ENCODE measurements around the gene GTF2F2.
"Not testable (repeated sequence)": the region's sequence is repeated elsewhere in the genome, so short reads cannot be mapped to it uniquely, and the experiment has no call there.

Gene GTF2F2

DNA sequence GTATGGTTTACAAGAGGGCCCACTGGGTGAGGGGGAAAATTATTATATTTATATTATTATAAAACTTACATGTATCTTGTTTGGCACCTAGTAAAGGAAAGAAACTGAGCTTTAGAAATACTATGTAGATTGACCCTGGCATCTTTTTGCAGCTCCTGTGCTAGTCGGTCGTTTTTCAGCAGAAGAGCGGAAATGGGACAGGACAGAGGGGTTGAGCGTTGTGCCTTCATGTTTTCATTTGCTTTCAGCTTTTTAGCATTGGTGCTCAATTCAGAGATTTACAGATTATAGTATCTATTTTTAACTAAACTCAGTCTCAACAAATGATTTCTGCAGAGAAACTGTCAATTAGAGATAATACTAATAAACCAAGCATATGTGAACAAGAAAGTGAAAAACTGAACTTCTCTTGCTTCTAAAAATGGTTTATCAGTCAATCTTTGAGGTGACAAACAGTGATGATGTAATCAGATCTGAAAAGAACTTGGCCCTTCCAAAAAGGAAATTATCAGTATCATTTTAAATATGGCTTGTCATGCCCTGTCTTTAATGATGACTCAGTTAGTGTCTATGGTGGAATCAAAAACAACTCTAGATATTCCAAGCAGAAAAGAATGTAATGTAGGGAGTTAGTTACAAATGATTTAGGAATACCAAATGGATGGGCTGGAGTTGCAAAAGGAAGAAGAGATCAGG lies 137.5 kb downstream of the GTF2F2 start:
- no peak for DNase-seq

DNA sequence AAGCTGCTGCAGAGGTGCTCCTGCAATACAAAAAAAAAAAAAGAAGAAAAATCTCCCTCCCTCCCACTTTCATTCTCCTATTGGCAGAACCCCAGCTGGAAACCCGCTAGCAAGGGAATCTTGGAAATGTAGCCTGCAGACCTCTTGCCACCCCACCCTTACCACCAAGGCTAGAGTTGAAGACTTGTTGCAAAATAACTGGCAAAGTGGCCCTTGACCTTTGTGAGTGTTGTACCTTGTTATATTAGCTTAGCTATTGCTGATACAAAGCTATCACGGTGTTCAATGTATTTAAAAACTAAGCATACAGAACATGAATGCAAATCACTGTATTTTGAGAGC lies 138.0 kb downstream of the GTF2F2 start:
- no peak for DNase-seq

DNA sequence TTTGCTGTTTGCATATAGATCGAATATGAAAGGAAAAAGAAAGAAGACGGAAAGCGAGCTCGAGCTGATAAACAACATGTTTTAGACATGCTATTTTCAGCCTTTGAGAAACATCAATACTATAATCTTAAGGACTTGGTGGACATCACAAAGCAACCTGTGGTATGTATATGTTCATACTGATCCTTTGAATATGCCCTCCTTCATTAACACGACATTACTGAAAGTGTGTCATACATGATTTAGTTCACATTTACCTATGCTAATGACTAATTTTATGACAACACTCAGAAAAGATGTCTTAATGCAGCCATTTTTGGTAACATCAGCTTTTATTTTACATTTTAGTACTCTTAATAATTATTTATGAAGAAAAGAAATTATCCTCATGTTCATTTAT lies 146.9 kb downstream of the GTF2F2 start:
- DNase-seq = no peak

DNA sequence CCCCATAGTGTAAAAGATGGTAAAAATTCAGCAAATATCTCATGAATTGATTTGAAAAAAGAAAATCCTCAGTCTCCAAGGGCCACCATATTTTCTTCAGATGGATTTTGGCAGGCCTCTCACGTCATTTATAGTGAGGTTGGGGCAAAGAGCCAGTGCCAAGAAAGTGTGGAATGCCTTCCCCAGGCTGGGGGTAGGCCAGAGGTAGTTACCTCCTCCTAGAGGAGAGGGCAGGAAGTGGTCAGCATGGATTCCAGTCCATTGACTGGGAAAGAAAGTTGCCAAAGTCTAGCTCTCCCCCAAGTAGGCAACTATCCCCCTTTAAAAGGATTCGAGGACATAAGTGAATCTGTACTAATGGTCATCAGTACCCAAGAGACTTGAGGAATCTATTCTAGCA lies 148.9 kb downstream of the GTF2F2 start:
- no peak for DNase-seq

DNA sequence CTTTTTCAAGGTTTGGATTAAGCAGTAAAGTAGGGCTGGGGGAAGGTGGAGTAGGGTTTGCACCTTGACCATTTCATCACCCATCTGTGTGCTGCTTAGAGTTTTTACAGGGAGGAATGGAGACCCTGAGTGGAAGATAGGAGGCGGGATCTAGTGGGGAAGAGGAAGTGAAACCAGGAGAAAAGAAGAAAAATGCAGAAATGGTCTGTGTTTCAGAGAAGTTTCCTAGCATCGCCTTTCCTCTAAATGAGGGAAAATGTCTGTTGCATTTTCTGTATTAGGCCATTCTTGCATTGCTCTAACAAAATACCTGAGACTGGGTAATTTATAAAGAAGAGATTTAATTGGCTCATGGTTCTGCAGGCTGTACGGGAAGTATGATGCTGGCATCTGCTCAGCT lies 156.6 kb downstream of the GTF2F2 start:
- no peak for DNase-seq

DNA sequence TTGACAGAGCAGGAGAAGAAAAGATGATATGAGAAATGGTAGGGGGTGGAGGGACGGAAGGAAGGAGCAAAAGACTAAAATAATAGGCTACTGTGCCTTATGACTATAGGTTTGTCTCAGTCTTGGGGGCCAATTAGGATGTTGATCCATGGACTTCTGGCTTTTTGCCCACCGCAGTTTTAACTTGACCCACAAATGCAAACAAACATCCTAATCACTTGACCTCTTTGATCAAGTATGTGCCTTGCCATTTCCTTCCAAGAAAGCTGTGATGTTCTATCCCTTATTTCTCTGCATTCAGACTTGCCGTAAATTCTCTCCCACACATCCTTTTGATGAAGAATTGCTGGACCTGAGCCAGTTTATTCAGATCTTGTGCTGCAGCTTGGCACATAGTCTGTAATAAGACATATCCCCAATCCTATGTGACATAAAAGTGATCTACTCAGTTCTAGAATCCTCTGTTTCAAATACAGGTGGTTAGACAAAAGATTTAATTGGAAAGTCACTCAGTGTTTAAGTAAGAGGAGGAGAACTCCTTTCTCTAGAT lies 157.9 kb downstream of the GTF2F2 start:
- DNase-seq = no peak

DNA sequence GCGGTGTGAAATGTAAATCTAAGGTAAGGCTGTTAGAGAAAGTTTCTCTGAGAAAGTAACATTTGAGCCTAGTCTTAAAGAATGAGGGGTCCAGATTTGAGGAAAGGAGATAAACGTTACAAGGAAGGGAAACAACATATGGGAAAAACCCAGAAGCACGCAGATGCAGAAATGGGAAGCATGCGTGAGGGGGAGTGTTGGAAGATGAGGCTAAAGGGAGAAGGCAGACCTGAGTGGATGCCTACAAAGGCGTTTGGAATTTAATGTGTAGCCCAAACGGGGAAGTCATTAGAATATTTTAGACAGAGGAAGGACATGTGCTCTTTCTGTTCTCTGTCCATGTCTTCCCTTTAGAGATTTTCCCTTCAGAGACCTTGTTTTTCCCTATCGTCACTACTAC lies 159.7 kb downstream of the GTF2F2 start:
- no peak for DNase-seq

DNA sequence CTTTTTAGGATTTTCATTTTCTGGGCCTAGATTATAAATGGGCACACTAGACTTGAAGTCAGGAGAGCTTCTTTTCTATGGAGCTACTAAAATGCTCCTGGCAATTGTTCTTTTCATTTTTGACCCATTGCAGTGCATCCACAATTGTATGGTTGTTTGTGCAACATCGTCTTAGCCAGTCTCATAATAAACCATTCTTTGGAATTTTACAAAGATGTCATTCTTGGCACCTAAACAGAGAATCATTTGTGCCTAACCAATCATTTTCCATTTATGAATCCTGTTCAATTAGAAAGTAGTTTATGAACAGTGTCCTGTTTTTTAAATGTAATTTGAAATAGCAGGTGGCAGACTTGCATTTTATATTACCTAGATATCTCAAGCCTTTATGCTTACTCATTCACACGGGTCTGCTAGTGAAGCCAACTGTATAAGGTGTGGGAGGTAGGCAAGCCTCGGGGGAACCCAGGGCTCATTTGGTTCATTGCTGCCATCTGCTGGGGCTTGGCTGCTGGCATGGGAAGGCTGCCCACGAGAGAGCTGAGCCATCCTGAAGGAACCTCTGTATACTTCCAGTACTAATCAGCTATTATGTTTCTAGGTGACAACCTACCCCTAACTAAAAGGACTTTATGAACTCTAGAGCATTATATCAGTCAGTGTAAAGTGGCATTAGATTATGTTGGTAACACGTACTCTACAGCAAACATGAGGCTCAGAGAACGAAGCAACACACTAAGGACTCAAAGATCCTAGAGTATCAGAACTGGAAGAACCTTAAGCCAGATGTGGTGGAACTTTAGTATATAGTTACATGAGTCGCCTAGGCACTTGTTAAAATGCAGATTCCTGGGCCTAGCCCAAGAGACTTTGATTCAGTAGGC lies 160.7 kb downstream of the GTF2F2 start:
- DNase-seq = peak; percentile 5

DNA sequence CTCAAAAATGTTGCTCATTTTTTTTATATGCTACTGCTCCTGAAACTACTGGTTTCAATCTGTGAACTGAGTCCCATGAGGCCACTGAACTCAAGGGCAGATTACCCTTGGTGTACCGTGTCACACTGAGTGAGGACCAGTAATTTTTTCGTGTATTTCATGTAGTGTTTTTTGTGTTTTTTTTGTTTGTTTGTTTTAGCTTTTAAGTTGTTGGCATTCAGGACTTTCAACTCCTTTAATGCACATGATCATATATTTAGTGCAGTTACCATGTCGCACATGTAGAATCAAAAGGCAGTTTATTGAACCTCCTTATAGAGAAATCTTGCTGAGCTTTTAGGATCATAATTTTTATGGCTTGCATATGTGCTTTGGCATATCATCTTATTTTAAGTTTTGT lies 162.7 kb downstream of the GTF2F2 start:
- no peak for DNase-seq

DNA sequence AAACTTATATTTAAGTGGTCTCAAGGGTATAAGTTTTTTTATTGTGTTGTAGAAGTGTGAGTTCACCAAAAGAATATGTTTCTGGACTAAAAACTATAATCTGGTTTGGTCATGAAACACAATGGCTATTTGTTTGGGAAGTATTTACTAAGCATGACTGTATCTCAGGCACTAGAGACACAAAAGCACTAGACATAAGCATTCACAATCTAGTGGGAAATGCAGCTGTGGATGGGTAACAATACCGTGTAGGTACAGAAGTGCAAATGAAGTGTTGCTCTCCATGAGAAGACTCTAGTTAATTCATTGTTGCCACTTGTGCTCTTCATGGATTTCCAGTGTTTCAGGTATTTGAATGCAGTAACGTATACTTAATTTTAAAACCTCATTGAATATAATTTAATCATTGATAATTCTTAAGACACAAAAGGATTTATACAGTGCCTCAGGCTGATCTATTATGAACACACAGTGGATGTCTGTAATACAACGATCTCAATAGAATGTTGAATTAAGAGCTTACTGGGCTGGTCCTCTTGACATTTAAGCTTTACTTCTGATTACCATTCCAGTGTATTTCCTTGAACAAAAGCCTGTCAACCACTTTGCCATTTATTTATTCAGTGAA lies 169.7 kb downstream of the GTF2F2 start:
- no peak for DNase-seq

DNA sequence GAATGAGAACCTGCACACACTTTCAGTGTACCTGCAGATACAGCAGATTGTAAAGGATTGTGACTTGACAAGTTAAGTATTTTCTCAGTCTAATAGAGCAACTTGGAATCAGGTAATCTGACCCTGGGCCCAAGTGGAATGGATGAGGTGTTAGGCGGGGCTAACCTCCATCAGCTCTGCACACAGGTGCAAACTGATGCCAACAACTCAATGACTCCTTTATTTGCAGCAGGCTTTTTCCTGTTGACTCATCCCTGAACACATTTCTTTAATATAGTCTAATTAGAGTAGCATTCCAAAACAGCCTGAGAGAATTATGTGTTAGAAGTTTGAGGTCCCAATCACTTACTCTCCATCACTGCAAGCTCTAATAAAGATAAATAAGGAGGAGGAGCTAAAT lies 171.9 kb downstream of the GTF2F2 start:
- no peak for DNase-seq

DNA sequence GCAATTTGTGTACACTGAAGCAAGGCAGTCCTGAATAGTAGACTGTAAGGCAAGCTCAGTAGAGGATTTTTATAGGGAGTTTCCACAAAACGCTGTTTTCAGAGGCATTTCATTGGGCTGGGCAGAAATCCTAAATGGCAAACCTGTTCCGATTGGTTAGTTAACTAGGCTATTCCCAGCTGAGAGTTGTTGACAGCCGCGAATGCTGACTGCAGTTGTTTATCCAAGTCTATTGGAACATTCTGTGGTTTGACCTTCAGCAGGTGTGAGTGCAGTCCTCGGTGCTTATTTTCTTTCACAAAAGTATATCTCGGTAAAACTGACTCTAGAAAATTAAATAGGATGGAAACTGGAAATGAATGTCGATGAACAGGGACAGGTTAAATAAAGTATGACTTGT lies 175.2 kb downstream of the GTF2F2 start:
- no peak for DNase-seq

DNA sequence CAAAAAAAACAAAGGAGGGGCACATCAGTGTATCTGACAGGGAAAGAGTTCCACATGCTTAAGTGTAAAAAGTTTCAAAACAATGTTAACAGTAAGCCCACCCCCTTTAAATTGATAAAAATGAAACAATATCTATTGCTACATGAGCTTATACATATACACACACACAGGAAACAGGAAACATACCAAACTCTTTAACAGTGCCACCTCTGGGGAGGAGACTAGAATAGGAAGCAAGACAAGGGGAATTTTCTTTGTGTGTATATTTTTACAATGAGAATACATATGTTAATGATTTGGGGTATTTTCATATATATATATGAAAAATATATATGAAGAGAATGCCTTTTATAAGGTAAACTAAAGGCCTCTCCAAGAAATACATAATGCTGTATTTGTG lies 175.9 kb downstream of the GTF2F2 start:
- DNase-seq = no peak

DNA sequence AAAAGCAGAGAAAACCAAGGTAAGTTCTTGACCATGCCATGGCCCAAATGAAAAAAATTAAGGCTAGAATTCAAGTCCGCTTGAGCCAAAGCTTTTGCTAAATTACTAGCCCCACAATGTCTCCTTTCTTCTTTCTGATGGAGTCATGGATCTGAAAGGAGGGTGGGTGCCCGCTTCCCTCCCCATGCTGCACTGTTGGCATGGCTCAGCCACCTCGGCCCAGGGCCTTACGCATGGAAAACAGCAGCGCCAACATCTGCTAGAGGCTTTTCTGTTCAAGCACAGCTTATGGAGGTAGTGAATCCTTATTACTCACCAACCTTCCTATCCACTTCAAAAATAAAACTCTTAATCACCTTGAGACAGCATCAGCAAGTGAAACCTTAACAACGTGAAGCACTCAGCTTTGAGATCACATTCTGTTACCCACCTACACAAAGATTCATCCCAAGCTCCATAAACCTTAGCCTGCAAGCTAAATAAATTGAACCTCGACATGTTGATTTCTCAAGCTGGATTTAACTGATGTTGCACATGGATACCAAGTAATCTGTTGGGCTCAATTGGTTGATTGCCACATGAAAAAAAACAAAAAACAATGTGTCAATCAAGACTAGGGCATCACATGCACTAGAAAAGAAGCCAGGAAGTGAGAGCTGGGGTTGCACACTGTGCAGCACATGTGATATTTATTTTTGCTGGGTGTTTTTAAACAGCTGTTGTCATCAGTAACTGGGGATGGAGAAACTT lies 177.3 kb downstream of the GTF2F2 start:
- DNase-seq = no peak

DNA sequence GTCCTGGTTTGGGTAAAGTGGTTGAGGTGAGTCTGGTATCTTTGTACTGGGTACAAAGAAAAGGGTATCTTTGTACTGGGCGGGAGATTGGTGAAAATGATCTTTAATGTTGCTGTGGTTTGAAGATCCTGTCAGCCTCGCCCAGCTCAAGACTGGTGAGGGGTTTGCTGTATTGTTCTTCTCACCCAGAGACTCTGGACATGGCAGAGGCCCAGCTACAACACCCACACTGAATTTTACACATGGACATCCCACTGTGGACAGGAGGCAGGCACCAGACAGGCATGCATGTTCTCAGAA lies 177.8 kb downstream of the GTF2F2 start:
- DNase-seq = no peak

DNA sequence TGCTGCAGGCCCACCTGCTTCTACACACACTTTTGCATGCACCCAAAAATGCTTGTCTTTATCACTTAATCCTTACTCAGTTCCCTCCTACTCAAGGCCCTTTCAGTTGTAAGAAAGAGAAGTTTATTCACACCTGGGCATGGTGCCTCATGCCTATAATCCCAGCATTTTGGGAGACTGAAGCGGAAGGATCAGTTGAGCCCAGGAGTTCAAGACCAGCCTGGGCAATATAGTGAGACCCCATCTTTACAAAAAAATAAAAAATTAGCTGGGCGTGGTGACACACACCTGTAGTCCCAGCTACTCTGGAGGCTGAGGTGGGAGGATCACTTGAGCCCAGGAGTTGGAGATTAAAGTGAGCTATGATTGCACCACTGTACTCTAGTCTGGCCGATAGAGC lies 178.2 kb downstream of the GTF2F2 start:
- DNase-seq = not testable (repeated sequence)

DNA sequence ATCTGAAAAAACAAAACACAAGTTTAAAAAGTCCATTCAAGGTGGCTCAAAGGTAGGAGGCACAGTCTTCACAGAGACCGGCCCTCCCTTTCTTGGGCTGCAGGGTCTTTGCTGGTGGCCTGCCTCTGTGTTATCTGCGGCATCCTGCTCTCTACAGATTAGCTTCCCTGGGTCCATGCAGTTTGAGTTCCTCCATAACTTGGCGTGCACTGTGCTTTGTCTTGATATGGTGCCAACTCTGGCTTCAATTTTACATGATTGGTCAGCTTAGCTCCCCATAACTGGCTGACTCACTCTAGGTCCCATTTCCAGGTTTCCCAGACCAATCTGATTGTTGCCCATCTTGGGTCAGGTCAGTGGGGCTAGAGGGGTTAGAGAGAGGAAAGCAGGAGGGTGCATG lies 178.9 kb downstream of the GTF2F2 start:
- DNase-seq = no peak

DNA sequence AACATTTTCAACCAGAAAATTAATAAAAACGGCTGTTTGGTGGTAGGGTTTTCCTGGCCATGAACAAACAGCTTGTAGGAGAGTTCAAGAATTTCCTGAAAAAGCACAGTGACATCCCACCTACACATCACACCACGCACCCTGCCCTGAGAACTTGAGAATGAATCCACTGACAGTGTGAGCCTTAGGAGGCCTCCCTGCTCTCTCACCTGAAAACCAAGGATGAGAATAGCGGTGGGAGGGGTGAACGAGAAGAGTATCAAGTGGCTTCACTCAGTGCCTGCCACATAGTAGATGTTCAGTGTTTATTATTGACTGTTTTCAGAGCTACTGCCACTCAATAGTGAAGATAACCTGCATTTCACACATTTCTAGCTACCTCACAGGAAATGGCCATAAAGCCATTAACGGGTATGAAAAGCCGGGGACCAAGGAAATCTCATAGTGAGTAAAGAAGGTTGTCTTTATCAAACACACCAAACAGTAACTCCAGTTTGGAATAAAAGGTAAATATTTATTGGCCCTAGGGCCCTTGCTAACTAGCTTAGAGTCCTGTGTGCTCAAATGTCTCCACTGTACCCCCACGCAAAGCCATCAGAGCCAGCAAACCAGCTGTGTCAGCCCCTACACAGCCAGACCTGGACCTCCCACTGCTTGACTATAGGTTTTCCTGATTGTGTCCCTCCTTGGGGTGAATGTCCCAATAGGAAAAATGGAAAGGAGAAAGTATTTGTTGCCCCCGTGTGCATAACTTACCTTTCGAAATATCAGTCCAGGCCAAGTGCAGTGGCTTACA lies 180.1 kb downstream of the GTF2F2 start:
- DNase-seq = no peak

DNA sequence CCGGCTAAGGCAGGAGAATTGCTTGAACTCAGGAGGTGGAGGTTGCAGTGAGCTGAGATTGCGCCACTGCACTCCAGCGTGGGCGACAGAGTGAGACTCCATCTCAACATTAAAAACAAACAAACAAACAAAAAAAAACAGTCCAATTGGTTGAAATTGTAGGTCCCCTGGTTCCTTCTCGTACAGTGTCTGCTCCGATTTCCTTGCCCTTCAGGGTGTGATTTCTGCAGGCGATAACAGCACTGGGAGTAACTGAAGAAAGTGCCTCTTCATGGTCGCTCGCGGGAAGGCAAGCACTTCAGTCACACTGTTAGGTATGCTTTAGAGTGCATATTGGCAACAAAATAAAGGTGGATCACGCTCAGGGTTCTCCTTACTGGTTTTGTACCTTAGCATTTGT lies 181.0 kb downstream of the GTF2F2 start:
- DNase-seq = no peak

DNA sequence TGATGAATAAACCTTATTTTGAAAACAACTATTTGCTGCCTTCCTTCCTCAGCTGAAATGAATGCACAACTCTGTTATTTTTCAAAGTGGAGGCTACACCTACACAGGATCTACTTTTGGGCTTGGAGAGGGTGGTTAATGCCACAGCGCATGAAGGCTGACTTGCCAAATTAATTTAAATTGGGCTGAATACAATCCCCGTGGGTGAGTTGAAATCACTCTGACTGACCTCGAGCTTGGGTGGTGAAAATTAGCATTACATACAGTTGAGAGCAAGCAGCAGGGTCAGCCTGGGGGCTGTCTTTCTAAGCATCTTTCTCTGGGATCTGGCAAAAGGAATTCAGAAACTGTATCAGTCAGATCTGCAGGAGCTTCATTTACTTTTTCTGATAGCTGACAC lies 182.2 kb downstream of the GTF2F2 start:
- no peak for DNase-seq

DNA sequence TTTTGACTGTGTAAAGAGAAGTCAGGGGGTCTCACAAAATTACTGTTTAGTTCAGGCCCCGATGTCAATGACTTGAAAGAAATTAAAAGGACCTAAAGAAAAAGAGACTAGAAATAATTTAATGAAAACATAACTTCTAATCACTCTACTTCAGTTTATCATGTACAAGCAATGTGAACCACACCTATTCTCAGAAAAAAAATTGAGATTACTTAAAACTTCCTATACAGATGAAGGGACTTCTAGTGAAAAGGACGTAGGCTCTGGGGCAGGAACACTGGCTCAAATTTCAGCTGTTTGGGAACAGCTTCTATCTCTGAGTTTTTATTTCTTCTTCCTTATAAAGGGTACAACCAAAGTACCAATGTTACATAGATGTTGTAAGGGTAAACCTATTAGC lies 182.7 kb downstream of the GTF2F2 start:
- no peak for DNase-seq

DNA sequence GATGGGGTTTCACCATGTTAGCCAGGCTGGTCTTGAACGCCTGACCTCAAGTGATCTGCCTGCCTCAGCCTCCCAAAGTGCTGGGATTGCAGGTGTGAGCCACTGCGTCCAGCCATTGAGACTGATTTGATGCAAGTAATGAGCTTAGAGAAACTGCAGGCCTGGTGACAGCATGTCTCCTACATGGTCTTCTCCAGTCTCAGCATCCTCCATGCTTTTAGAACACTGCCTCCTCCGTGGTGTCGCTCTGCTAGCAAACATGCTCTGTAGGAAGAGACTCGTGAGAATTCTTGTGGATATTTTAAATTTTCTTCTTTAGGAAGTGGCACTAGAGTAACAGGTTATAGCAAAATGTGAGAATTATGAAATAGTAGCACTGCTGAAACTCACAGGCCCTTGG lies 183.6 kb downstream of the GTF2F2 start:
- no peak for DNase-seq

DNA sequence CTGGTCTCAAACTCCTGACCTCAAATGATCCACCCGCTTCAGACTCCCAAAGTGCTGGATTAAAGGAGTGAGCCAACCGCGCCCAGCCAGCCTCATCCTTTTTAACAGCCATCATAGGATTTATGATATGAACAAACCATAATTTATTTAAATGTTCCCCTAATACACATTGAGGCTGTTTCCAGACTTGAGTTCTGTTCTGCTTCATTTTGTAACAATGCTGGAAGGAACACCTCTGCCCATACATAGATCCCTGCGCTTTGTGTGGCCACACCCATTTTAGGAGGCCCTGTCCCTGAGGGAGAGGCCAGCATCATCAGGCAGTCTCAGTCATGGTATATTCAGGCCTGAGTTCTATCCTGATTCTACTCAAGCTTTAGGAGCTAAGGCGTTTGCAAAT lies 184.8 kb downstream of the GTF2F2 start:
- no peak for DNase-seq

Measured in CD4-positive, alpha-beta T cell treated with Interferon gamma for 1 hour (primary cell).